Astrocyte (in vitro differentiated cells and primary cell): ENCODE results near the gene DNAJC4.

Experiments used
- EZH2 ChIP-seq: IDR thresholded peaks from 2 replicates; pipeline ENCODE4 v1.6.1; 2012; ENCODE audit warnings: mild to moderate bottlenecking, low read length, inconsistent platforms; ENCODE audit not compliant: insufficient read depth
- TF ChIP-seq, protein P1 (sequence below): IDR thresholded peaks from 2 replicates; pipeline ENCODE4 v1.5.1; 2011; ENCODE audit warnings: low read depth, mild to moderate bottlenecking, inconsistent platforms, low read length, moderate library complexity; ENCODE audit not compliant: insufficient read depth

DNA sequence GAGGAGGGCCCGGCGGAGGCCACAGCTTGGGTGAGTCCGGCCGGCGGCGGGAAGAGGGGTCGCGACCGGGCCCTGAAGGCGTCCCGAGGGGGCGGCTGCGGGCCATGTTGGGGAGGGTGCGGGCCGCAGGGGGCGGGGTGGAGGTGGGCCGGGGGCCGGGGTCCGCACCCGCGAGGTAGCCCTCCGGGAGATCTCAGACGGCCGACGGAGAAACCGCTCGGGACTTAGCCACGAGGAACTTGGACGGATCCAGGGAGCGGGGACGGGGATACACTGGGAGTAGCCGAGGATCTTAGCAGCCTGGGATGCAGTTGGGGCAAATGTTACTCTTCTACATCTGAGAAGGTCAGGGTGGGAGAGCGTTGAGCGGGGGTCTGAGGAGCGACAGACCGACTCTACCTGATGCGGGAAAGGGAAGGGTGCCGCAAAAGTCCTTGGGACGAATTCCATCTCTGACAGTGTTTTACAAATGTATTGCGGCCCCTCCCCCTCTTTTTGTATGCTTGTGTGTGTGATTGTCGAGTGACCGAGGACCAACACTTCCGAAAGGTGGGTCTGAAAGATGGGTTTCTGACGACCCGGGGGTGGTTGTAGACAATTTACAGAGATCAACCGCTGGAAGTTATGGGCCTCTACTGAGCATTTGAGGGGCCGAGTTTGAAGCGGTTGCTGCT, 43.7 kb upstream of the DNAJC4 start:
- TF ChIP-seq, protein P1, sequence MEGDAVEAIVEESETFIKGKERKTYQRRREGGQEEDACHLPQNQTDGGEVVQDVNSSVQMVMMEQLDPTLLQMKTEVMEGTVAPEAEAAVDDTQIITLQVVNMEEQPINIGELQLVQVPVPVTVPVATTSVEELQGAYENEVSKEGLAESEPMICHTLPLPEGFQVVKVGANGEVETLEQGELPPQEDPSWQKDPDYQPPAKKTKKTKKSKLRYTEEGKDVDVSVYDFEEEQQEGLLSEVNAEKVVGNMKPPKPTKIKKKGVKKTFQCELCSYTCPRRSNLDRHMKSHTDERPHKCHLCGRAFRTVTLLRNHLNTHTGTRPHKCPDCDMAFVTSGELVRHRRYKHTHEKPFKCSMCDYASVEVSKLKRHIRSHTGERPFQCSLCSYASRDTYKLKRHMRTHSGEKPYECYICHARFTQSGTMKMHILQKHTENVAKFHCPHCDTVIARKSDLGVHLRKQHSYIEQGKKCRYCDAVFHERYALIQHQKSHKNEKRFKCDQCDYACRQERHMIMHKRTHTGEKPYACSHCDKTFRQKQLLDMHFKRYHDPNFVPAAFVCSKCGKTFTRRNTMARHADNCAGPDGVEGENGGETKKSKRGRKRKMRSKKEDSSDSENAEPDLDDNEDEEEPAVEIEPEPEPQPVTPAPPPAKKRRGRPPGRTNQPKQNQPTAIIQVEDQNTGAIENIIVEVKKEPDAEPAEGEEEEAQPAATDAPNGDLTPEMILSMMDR = no peak
- TF ChIP-seq EZH2 = no peak
